Left lung (tissue), 10 donors: ENCODE data around the gene DMRT1. TPM values are rescaled to one million over a fixed set of nuclear protein-coding genes. Genes with fewer than 3 reads are reported as not detected.
"Not testable (repeated sequence)": the region's sequence is repeated elsewhere in the genome, so short reads cannot be mapped to it uniquely, and the experiment has no call there.

ENCODE experiments used
- ATAC-seq: fragments of 200-7000 bp; cut with Tn5 transposase; one replicate; pipeline ENCODE4 v1.9.1; 2020; ENCODE audit warnings: moderate library complexity
- DNase-seq, 4 donors: peaks; one replicate each; pipeline ENCODE4 v3.0.0-alpha.2; 2013 to 2020
- H3K27ac ChIP-seq, 2 donors: fragments of 200-600 bp; sonication (generic) in 1 of 2; one replicate each; pipeline versions ENCODE4 v1.5.0 to v1.8.0; 2020 to 2021
- H3K27me3 ChIP-seq, 2 donors: fragments of 200-600 bp; sonication (generic) in 1 of 2; one replicate each; pipeline versions ENCODE4 v1.5.0 to v1.8.0; 2020 to 2021
- H3K36me3 ChIP-seq, 2 donors: fragments of 200-600 bp; sonication (generic) in 1 of 2; one replicate each; pipeline versions ENCODE4 v1.5.0 to v1.8.0; 2020 to 2021
- H3K4me1 ChIP-seq, 2 donors: fragments of 200-600 bp; one replicate each; pipeline ENCODE4 v1.8.0; 2021
- H3K4me3 ChIP-seq, 2 donors: fragments of 200-600 bp; sonication (generic) in 1 of 2; one replicate each; pipeline versions ENCODE4 v1.5.0 to v1.8.0; 2020 to 2021; ENCODE audit warnings: mild to moderate bottlenecking in 1 of 2
- H3K9me3 ChIP-seq, 2 donors: fragments of 200-600 bp; sonication (generic) in 1 of 2; one replicate each; pipeline versions ENCODE4 v1.5.0 to v1.8.0; 2020 to 2021
- intact Hi-C, 2 donors: fragments of 100-400 bp; cut with DNase I; formaldehyde crosslinking; loops; one replicate each; pipeline versions ENCODE4 v1.11.2 to v1.14.2; 2022
- polyA plus RNA-seq, 6 donors: library from polyadenylated mRNA; unstranded; fragments of 120-200 nt; gene quantifications; one replicate each; pipeline ENCODE4 v1.2.1, GENCODE V29; 2013; ENCODE audit not compliant: insufficient read length in 6 of 6
- total RNA-seq, 2 donors: library from RNA; stranded (reverse); fragmentation: NEBNext Ultra II Directional; extraction: Animal tissue kit (Norgen Biotek cat#: 25700); gene quantifications; one replicate each; pipeline ENCODE4 v1.2.1, GENCODE V29; 2021
- TF ChIP-seq, protein P1 (sequence below), 2 donors: fragments of 200-600 bp; sonication (generic) in 1 of 2; IDR thresholded peaks; one replicate each; pipeline versions ENCODE4 v1.5.0 to v1.8.0; 2021; ENCODE audit warnings: antibody characterized with exemption in 2 of 2
- donor health status: DM: no; HTN: yes; CAD: no.
- donor health status: DM: no; HTN: no; CAD: no.

Gene DMRT1
- total and polyA plus RNA-seq, 8 donors, result 0.09 TPM; not detected in 7

DNA sequence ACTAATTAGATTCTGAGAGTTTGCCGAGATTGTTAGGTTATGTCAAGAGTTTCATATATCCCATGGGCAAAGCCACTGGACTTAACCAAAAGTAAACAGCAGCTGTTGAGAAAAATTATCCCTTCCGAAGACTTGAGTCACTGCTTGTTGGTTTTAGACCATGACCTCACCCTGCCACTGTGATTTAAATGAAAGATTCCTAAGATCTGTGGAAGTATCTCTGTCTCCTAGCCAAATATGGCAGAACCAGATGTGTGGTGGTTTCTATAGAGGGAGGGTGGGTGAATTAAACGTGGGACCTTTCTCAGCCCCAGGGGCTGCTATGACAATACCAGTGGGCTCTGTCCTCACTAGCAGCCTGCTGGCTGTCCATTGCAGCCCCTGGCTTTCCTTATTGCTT, 154.3 kb downstream of the DMRT1 start:
- Histone ChIP-seq H3K4me3 (no peak overlapping the region), H3K4me1 (no peaks in the 10 kb centered on the region), H3K36me3 (no peaks in the 10 kb centered on the region), H3K27me3 (peaks cover 7 to 14% of the 10 kb centered on the region in 2 donors), H3K27ac (no peak overlapping the region), H3K9me3 (peaks cover 0 to 5% of the 10 kb centered on the region in 2 donors)
- DNase-seq (no peak), ATAC-seq (peak; percentile 27)
- intact Hi-C loops, result no loop called here
- TF ChIP-seq, protein P1, sequence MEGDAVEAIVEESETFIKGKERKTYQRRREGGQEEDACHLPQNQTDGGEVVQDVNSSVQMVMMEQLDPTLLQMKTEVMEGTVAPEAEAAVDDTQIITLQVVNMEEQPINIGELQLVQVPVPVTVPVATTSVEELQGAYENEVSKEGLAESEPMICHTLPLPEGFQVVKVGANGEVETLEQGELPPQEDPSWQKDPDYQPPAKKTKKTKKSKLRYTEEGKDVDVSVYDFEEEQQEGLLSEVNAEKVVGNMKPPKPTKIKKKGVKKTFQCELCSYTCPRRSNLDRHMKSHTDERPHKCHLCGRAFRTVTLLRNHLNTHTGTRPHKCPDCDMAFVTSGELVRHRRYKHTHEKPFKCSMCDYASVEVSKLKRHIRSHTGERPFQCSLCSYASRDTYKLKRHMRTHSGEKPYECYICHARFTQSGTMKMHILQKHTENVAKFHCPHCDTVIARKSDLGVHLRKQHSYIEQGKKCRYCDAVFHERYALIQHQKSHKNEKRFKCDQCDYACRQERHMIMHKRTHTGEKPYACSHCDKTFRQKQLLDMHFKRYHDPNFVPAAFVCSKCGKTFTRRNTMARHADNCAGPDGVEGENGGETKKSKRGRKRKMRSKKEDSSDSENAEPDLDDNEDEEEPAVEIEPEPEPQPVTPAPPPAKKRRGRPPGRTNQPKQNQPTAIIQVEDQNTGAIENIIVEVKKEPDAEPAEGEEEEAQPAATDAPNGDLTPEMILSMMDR (IDR thresholded peaks at IDR 0.05), result no peak

DNA sequence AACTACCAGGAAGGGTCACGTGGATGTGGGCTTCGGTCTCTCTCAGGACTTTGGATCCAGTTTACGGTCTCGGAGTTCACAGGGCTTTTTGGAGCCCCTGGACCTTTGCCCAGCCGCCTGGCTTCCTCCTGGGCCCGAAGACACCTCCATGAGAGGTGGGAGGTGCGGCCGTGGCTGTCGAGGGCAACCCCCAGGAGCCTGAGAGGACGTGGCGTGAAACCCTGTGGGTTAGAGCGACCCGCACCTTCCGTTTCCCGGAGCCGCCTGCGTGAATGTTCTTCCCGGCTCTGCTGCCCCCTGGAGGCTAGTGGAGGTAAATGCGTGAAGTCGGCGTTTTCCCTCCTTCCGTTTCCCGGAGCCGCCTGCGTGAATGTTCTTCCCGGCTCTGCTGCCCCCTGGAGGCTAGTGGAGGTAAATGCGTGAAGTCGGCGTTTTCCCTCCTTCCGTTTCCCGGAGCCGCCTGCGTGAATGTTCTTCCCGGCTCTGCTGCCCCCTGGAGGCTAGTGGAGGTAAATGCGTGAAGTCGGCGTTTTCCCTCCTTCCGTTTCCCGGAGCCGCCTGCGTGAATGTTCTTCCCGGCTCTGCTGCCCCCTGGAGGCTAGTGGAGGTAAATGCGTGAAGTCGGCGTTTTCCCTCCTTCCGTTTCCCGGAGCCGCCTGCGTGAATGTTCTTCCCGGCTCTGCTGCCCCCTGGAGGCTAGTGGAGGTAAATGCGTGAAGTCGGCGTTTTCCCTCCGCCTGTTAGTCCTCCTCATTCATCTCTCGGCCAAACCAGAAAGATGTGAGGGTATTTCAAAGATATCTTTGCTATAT, 157.0 kb downstream of the DMRT1 start:
- H3K27ac ChIP-seq, H3K4me1 ChIP-seq, ATAC-seq: not testable (repeated sequence)

DNA sequence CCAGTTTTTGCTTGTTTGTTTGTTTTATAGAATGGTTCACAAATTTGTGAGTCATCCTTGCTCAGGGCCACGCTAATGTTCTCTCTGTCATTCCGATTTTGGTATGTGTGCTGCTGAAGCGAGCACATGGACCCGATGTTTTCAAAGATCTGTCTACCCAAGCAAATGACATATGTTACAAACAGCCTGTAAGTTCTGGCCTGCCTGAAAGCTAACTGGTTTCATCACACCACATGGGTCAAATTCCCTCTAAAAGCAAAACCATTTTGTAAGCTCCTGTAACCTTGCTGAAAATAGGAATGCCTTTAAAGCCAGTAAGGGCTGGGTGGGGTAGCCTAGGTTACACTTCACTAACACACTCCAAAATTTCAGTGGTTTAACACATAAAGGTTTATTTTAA, 160.3 kb downstream of the DMRT1 start:
- Histone ChIP-seq H3K9me3 (peaks cover 0 to 5% of the 10 kb centered on the region in 2 donors), H3K4me1 (no peaks in the 10 kb centered on the region), H3K27me3 (peaks cover 0 to 5% of the 10 kb centered on the region in 2 donors), H3K27ac (no peak overlapping the region), H3K4me3 (no peak overlapping the region), H3K36me3 (no peaks in the 10 kb centered on the region)
- ATAC-seq (no peak), DNase-seq (no peak)
- TF ChIP-seq, protein P1 (IDR thresholded peaks at IDR 0.05), result no peak
- intact Hi-C loops, result no loop called here

More for the DNA sequence above, 157.0 kb downstream of the DMRT1 start:
- H3K9me3 ChIP-seq, H3K27me3 ChIP-seq, H3K4me3 ChIP-seq, H3K36me3 ChIP-seq, intact Hi-C loops, DNase-seq: not testable (repeated sequence)
- TF ChIP-seq, protein P1 (IDR thresholded peaks at IDR 0.05), result peak; percentile 9 to 26

DNA sequence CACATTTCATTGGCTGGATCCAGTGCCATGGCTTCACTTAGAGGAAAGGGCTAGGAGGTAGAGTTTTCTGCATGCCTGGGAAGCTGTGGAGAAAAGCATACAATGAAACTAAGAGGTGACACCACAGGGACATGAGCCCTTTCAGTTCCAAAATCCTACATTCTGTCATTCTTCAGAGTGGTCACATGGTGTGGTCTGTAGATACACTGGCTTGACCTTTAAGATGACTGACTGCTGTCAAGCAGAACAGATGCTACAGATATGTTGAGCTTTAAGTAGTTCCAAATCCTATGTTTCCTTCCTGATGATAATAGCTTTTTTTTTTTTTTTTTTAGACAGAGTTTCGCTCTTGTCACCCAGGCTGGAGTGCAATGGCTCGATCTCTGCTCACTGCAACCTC, 161.2 kb downstream of the DMRT1 start:
- H3K36me3 ChIP-seq, result no peaks in the 10 kb centered on the region
- H3K9me3 ChIP-seq, result peaks cover 0 to 5% of the 10 kb centered on the region in 2 donors
- peaks cover 0 to 5% of the 10 kb centered on the region in 2 donors for H3K27me3 ChIP-seq
- H3K27ac ChIP-seq, result no peak overlapping the region
- ATAC-seq (no peak), DNase-seq (no peak)
- intact Hi-C loops, result no loop called here
- TF ChIP-seq, protein P1 (IDR thresholded peaks at IDR 0.05), result no peak
- no peaks in the 10 kb centered on the region for H3K4me1 ChIP-seq
- no peak overlapping the region for H3K4me3 ChIP-seq

DNA sequence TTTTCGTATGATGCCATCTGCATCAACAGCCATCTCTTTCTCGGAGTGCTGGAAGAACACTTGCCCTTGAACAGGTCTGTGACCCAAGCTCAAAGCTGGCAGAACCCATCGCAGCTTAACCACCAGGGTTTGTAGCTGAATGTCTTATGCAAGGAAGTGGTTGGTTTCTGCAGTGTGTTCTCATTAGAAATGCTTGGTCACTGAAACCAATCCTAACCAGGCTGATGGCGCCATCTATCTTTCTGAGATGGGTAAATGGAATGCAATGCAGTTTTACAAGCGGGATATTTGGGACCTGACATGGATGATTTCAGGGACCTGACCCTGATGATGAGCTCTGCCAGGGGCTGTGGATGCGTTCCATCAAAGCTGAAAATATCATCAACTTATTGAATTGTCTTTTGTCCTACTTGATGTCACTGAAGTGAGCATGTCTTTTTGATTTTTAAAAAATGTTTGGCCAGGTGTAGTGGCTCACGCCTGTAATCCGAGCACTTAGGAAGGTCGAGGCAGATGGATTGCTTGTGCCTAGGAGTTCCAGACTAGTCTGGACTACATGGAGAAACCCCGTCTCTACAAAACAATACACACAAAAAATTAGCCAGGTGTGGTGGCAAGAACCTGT, 163.7 kb downstream of the DMRT1 start:
- no peaks in the 10 kb centered on the region for H3K9me3 ChIP-seq
- intact Hi-C loops, result loop anchor here in 1 of 2 donors (5.0 kb wide), 1 partner anchor 113 kb away; no protein-coding TSS in a partner anchor
- no peak overlapping the region for H3K27ac ChIP-seq
- TF ChIP-seq, protein P1 (IDR thresholded peaks at IDR 0.05), result peak; percentile 26 to 48
- H3K4me3 ChIP-seq, result no peak overlapping the region
- no peaks in the 10 kb centered on the region for H3K36me3 ChIP-seq
- ATAC-seq, result peak; percentile 49
- DNase-seq, result peak in 1 of 4 donors; percentile 33
- H3K27me3 ChIP-seq, result peaks cover 0 to 16% of the 10 kb centered on the region in 2 donors
- H3K4me1 ChIP-seq, result no peaks in the 10 kb centered on the region
